GM21360 (cell line): Measurements from ENCODE around the gene SNTG2.
"Not testable (repeated sequence)": the region's sequence is repeated elsewhere in the genome, so short reads cannot be mapped to it uniquely, and the experiment has no call there.

Source experiments
- ATAC-seq: cut with Tn5 transposase; IDR thresholded peaks from one replicate; pipeline ENCODE4 v1.9.1; 2021; ENCODE audit warnings: mild to moderate bottlenecking, moderate library complexity; ENCODE audit not compliant: unreplicated experiment

Gene SNTG2

GRCh38 chr2:1088192-1088860 lies 137.7 kb downstream of the SNTG2 start:
- ATAC-seq: no peak

- ATAC-seq: no peak
Measured at GRCh38 chr2:1088940-1089339, 138.3 kb downstream of the SNTG2 start.

- no peak for ATAC-seq
Measured at GRCh38 chr2:1091895-1092585, 141.4 kb downstream of the SNTG2 start.

GRCh38 chr2:1093668-1094067 lies 143.0 kb downstream of the SNTG2 start:
- ATAC-seq: not testable (repeated sequence)

GRCh38 chr2:1097101-1097500 lies 146.5 kb downstream of the SNTG2 start:
- no peak for ATAC-seq

GRCh38 chr2:1099418-1099817 lies 148.8 kb downstream of the SNTG2 start:
- ATAC-seq: no peak

- ATAC-seq: no peak
Measured at GRCh38 chr2:1101011-1101782, 150.5 kb downstream of the SNTG2 start.

- ATAC-seq: no peak
Measured at GRCh38 chr2:1101982-1102590, 151.4 kb downstream of the SNTG2 start.

- no peak for ATAC-seq
Measured at GRCh38 chr2:1104364-1104763, 153.7 kb downstream of the SNTG2 start.

GRCh38 chr2:1106344-1106743 lies 155.7 kb downstream of the SNTG2 start:
- ATAC-seq: not testable (repeated sequence)

- no peak for ATAC-seq
Measured at GRCh38 chr2:1115843-1116539, 165.3 kb downstream of the SNTG2 start.

- no peak for ATAC-seq
Measured at GRCh38 chr2:1117569-1117968, 166.9 kb downstream of the SNTG2 start.

GRCh38 chr2:1125217-1125616 lies 174.6 kb downstream of the SNTG2 start:
- ATAC-seq: no peak

GRCh38 chr2:1125633-1126370 lies 175.2 kb downstream of the SNTG2 start:
- no peak for ATAC-seq

- no peak for ATAC-seq
Measured at GRCh38 chr2:1129982-1130381, 179.3 kb downstream of the SNTG2 start.

- ATAC-seq: no peak
Measured at GRCh38 chr2:1130922-1131321, 180.3 kb downstream of the SNTG2 start.

- no peak for ATAC-seq
Measured at GRCh38 chr2:1132328-1132969, 181.8 kb downstream of the SNTG2 start.

- not testable (repeated sequence) for ATAC-seq
Measured at GRCh38 chr2:1133896-1134295, 183.2 kb downstream of the SNTG2 start.

- ATAC-seq: no peak
Measured at GRCh38 chr2:1134629-1135028, 184.0 kb downstream of the SNTG2 start.

- ATAC-seq: no peak
Measured at GRCh38 chr2:1136067-1136466, 185.4 kb downstream of the SNTG2 start.
